CD4-positive, alpha-beta T cell treated with Interferon gamma for 1 hour (primary cell): ENCODE results near the gene DNAAF5.
"Not testable (repeated sequence)": the region's sequence is repeated elsewhere in the genome, so short reads cannot be mapped to it uniquely, and the experiment has no call there.

Source experiments
- DNase-seq: peaks from one replicate; pipeline ENCODE4 v3.0.0-alpha.2; 2020

The DNAAF5 gene

DNA sequence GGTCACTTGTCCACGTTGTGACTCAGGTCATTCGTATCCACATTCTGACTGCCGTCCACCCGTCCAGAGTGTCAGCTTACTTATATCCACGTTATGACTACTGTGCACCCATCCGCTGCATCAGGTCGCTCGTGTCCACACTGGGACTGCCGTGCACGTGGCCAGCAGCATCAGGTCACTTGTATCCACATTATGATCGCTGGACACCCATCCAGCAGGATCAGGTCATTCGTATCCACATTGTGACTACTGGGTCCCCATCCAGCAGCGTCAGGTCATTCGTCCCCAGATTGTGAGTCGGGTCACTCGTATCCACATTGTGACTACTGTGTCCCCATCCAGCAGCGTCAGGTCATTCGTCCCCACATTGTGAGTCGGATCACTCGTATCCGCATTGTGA lies 58.5 kb downstream of the DNAAF5 start:
- no peak for DNase-seq

DNA sequence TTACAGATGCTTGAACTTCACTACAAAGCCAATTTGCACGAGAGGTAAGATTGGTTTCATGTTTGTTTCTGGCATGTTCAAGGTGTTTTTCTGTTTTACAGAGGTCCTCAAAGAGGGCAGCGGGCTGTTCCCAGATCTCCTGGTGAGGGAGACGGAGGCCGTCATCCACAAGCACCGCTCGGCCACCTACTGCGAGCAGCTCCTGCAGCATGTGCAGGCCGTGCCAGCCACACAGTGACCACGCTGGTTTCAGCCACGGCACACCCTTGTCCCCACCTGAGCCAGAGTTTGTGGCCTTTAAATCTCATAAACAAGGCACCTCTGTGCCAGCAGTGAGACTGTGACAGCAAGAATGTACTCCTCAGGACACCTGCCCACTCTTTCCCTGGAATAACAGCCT lies 58.9 kb downstream of the DNAAF5 start:
- no peak for DNase-seq

DNA sequence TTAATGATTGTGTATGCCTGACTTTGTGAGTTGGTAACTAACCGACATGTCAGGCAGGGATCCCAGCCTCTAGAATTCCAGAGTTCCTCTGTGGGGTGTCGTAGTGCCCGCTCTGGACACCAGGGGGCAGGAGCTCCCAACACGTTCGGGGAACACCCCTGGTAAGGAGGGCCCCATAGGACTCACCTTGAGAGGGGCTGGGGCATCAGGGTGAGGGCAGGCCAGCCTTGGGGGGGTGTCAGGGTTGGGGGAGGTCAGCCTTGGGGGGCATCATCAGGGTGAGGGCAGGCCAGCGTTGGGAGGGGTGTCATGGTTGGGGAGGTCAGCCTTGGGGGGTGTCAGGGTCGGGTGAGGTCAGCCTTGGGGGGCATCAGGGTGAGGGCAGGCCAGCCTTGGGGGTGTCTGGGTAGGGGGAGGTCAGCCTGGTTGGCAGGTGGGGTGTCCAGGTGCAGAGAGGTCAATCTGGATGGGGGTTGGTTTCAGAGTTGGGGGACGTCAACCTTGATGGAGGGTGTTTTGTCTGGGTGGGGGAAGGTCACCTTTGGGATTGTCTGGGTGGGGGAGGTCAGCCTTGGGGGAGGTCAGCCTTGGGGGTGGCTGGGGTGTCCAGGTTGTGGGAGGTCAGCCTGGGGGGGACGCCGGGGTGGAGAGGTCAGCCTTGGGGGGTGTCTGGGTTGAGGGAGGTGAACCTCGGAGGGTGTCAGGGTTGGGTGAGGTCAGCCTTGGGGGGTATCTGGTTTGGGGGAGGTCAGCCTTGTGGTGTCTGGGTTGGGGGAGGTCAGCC lies 60.2 kb downstream of the DNAAF5 start:
- peak; percentile 58 for DNase-seq

DNA sequence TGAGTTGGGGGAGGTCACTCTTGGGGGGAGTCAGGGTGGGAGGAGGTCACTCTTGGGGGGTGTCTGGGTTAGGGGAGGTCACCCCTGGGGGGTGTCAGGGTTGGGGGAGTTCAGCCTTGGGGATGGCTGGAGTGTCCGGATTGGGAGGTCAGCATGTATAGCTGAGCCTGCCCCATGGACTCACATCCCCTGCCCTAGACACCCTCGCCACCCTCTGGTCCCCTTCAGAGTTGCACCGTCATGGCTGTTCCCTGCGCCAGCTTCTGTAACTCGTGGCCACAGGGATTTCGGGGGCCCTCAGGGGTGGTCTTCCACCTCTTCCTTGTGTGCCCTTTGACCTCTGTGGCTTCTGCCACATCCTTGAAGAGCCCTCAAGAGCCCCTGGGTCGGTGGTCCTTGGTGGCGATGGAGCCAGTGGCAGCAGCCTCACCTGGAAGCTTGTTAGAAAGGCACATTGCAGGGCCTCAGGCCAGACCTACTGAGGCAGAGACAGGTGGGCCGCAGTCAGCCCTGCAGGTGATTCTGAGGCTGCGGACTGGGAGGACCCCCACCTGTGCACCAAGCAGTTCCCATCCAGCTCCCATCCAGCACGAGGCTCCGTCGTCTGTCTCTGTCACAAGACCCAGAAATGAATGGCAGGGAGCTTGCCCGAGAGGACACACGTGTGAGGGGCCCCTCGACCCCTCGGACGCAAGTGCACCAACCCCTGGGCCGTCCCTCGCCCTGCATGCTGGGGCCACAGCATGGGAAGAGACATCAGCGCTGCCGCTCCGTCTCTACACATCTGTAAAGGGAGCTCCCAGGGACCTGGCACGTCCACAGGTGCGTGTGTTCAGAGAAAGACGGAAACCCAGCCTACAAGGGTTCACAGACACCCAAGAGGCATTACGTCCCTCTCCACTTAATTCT lies 61.1 kb downstream of the DNAAF5 start:
- DNase-seq, result no peak

DNA sequence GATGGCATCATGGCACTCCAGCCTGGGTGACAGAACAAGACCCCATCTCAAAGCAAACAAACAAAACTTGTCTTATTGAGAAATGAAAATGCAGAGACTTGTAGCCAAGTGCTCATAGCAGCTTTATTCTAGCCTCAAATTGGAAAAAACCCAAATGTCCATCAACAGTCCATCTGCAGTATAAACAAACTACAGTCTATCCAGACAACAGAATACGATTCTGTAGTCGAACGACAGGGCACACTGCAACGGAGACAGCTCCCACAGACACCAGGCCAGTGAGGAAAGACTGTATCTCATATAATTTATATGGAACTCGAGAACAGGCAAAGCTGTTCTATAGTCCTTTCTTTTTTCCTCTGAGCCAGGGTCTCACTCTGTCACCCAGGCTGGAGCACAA lies 65.0 kb downstream of the DNAAF5 start:
- no peak for DNase-seq

DNA sequence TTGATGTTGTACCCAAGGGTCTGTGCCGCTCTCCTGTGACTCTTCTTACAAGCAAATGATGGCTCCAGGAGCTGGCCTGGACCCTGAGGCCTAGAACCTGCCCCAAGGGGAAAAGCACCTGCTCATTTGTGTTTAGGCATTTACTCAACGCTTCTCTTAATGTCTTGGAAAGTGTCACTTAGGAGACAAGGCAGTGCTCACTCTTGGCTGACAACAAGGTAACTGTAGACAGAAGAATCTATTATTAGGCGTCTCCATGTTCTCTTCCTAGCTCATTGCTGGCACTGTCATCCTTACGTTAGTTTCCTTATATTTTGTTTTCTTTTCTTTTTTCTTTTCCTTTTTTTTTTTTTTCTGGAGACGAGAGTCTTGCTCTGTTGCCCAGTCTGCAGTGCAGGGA lies 67.7 kb downstream of the DNAAF5 start:
- DNase-seq, result no peak

DNA sequence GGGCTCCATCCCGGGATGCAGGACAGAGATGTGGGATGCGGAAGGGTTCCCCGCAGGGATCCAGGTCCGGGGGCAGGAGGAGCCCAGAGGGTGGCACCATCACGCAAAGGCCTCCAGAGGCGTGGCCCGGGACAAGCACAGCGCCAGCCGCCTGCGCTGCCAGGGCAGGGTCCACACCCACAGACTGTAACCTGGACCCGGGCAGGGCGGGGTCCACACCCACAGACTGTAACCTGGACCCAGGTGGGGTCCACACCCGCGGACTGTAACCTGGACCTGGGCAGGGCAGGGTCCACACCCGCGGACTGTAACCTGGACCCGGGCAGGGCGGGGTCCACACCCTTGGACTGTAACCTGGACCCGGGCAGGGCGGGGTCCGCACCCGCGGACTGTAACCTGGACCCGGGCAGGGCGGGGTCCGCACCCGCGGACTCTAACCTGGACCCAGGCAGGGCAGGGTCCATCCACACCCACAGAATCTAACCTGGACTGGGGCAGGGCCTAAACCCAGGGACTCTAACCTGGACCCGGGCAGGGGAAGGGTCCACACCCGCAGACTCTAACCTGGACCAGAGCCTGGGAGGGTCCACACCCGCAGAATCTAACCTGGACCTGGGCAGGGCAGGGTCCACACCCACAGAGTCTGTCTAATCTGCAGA lies 68.3 kb downstream of the DNAAF5 start:
- no peak for DNase-seq

DNA sequence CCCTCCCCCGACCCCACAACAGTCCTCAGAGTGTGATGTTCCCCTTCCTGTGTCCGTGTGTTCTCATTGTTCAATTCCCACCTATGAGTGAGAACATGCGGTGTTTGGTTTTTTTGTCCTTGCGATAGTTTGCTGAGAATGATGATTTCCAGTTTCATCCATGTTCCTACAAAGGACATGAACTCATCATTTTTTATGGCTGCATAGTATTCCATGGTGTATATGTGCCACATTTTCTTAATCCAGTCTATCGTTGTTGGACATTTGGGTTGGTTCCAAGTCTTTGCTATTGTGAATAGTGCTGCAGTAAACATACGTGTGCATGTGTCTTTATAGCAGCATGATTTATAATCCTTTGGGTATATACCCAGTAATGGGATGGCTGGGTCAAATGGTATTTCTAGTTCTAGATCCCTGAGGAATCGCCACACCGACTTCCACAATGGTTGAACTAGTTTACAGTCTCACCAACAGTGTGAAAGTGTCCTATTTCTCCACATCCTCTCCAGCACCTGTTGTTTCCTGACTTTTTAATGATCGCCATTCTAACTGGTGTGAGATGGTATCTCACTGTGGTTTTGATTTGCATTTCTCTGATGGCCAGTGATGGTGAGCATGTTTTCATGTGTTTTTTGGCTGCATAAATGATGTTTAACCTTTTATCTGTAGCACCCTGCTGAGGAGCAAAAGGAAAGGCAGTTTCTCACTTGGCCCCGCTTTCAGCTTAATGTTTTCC lies 70.1 kb downstream of the DNAAF5 start:
- not testable (repeated sequence) for DNase-seq

DNA sequence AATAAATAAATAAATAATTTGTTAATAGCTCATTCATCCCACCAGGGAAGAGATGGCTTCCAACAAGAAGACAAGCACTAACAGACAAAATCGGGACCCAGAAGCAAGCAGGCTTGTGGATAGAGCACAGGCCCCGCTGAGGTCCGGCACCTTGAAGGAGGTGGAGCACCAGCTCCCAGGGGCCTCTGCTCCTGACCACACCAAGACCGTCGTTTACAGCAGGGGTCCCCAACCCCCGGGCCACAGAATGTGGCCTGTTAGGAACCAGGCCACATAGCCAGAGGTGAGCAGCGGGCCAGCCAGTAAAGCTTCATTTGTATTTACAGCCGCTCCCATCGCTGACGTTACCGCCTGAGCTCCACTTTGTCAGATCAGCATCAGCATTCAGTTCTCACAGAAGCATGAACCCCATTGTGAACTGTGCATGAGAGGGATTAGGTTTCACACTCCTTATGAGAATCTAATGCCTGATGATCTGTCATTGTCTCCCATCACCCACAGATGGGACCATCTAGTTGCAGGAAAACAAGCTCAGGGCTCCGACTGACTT lies 72.5 kb downstream of the DNAAF5 start:
- DNase-seq, result no peak

DNA sequence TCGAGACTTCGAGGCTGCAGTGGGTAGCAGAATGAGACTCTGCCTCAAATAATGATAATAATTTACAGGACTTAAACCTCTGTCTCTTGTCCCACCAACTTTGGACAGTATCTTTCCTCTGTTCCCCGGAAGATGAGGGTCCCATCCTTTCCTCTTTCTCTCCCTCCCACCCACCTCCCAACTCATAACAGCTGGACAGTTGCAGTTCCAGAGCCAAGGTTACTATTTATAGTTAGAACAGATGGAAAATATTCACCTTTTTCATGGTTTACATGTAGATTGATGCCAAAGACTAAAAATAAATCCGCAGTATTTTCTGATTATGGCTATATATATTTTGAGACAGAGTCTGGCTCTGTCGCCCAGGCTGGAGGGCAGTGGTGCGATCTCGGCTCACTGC lies 74.2 kb downstream of the DNAAF5 start:
- no peak for DNase-seq

DNA sequence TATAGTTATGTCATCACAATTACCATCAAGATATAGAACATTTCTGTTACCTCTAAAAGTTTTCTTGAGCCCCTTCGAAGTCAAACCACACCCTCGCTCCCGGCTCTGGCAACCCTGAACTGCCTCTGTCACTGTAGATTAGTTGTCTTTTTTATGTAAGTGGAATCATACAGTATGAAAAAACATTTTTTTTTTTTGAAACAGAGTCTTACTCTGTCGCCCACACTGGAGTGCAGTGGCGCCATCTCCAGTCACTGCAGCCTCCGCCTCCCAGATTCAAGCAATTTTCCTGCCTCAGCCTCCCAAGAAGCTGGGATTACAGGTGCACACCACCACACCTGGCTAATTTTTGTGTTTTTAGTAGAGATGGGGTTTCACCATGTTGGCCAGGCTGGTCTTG lies 74.9 kb downstream of the DNAAF5 start:
- DNase-seq, result not testable (repeated sequence)

DNA sequence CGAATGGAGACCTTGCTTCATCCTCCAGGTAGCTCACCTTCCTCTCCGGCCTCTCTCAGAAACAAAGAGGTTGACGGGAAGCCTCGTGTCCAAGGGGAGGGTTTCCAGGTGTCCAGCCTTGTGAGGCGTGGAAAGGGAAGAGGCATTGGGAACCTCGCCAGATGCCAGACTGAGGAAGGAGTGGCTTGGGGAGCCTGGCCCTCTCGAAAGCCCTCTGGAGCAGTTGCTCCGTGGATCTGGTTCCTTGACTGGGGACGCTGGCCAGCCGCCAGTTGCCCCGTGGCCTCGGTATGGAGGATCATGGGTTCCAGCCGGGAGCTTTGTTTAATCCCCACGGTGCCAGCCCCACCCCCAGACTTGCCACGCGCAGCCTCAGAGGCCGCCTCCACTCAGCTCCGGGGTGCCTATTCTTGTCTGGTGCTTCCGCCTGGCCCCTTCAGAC lies 75.5 kb downstream of the DNAAF5 start:
- DNase-seq, result no peak

DNA sequence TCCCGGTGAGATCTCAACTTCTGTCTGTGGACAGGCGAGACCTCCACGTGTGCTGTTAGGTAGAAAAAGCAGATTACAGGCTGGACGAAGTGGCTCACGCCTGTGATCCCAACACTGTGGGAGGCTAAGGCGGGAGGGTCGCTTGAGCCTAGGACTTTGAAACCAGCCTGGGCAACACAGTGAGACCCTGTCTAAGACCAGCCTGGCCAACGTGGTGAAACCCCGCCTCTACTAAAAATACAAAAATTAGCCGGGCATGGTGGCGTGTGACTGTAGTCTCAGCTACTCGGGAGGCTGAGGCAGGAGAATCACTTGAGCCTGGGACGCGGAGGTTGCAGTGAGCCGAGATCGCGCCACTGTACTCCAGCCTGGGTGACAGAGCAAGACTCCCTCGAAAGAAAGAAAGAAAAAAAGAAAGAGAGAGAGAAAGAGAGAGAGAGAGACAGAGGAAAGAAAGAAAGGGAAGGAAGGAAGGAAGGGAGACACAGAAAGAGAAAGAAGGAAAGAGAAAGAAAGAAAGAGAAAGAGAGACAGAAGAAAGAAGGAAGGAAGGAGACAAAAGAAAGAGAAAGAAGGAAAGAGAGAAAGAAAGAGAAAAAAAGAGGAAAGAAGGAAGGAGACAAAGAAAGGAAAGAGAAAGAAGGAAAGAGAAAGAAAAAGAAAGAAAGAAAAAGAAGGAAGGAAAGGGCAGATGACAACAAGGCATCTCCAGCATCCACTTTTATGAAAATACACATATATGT lies 76.2 kb downstream of the DNAAF5 start:
- DNase-seq, result no peak

DNA sequence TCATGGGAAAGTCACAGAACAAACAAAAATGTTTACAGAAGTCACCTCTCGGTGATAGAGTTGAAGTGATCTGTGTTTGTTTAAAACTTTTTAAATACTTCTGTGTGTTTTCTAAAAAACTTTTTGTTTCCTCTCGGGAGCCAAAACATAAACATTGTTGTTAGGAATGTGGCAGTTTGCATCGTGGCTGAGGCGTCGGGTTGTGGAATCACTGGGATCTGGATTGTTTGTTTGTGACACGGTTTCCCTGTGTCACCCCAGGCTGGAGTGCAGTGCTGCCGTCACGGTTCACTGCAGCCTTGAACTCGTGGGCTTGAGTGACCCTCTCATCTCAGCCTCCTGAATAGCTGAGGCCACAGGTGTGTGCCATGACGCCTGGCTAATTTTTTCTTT lies 76.7 kb downstream of the DNAAF5 start:
- no peak for DNase-seq

DNA sequence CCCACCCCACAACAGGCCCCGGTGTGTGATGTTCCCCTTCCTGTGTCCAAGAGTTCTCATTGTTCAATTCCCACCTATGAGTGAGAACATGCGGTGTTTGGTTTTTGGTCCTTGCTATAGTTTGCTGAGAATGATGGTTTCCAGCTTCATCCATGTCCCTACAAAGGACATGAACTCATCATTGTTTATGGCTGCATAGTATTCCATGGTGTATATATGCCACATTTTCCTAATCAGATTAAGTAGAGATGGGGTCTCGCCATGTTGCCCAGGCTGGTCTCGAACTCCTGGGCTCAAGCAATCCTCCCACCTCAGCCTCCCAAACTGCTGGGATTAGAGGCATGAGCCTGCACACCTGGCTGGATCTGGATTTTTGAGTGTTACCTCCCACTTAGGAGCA lies 77.3 kb downstream of the DNAAF5 start:
- DNase-seq, result not testable (repeated sequence)

DNA sequence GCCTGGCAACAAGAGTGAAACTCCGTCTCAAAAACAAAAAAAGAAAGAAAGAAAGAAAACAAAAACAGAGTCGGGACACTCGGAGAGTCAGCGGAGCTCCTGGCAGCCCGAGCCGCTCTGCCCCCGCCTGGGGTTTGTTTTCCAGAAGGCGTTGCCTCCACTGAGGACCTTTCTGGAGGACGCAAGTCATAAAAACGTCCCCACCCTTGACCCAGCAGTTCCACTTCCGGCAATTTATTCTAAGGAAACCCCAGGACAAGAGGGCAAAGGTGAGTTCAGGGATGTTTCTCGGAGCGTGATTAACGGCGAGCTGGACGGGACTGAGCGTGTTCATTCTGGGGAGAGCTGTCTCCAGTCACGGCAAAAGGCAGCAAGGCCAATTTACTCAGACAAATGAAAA lies 78.8 kb downstream of the DNAAF5 start:
- no peak for DNase-seq

DNA sequence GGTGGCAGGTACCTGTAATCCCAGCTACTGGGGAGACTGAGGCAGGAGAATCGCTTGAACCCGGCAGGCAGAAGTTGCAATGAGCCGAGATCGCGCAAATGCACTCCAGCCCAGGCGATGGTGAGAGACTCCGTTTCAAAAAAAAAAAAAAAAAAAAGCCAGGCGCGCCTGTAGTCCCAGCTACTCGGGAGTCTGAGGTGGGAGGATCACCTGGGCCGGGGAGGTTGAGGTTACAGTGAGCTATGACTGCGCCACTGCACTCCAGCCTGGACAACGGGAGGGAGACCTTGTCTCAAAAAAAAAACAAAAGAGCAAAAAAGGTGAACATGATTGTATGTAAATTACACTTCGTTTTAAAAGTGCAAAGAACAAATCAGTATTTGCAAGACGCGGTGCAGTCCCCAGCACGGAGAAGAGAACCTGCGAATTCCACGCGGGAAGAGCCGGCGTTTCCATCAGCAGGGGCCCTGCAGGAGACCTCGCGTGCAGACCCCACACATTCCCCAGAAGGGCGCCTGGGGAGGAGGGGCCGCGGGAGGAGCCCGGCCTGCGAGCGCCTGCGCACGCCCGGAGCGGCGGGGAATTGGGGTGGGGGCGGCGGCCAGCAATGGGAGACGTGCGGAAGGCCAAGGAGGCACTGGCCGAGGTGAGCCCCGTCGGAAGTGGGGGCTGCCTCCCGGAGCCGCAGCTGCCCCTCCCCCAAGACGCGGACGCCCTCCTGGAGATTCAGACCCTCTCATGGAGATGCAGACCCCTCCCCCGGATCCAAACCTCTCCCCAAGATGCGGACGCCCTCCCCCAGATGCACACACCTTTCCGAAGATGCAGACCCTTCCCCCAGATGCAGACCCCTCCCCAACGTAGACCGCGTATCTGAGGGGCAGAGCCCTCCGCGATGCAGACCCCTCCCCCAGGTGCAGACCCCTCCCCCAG lies 89.1 kb downstream of the DNAAF5 start:
- no peak for DNase-seq

DNA sequence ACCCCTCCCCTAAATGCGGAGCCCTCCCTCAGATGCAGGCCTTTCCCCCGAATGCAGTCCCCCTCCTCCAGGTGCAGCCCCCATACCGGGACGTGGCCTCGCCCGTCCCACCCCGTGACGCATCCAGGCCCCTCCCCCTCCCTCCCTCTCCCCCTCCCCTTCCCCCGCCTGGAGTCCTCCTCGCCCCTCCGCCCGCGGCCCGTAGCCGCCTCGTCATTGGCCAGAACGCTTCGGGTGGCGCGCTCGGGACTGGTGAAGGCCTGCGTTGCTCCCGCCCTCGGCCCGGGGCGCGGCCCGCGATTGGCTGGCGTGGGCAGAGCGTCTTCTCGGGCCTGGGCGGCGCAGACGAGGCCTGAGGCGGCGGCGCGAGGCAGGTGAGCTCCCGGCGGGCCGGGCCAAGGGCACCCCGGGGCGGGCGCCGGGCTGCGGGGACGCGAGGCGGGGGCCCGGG lies 89.8 kb downstream of the DNAAF5 start:
- peak; percentile 97 for DNase-seq

DNA sequence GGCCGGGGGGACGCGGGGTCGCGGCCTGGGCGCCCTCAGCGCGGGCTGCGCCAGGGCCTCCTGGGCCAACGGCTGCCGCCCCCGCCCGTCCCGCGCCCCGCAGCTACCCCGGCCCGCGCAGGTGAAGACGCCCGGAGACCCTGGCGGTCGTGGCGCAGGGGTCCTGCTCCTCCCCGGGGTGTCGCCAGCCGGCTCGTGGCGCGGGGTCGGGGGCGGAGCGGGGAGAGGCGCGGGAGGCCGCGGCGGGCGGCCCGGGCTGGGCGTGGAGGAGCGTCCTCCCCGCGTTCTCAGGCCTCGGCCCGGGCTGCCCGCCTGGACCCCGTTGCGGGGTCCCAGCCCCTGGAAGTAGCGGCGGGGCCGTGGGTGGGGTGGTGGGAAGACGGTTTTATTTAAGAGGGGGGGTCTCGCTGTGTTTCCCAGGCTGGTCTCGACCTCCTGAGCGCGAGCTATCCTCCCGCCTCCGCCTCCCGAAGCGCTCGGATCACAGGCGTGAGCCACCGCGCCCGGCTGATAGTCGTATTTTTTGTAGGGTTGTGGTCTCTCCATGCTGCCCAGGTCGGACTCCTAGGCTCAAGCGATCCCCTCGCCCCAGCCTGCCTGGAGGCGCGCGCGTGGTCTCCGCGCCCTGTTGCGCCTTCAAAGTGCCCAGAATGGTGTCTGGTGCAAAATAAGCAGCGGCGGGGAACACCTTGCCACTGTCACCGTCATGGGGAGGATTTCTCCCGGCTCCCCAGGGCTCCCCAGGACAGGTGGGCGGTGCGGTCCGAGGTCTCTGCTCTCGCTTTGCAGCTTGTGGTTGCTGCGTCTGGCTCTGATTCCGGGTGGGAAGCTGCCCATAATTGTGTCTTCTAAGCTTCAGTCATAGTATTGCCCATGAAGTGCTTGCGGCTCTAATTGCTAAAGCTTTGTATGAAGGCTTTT lies 90.5 kb downstream of the DNAAF5 start:
- no peak for DNase-seq
